ENCODE data around the gene PHLDB2.

DNA sequence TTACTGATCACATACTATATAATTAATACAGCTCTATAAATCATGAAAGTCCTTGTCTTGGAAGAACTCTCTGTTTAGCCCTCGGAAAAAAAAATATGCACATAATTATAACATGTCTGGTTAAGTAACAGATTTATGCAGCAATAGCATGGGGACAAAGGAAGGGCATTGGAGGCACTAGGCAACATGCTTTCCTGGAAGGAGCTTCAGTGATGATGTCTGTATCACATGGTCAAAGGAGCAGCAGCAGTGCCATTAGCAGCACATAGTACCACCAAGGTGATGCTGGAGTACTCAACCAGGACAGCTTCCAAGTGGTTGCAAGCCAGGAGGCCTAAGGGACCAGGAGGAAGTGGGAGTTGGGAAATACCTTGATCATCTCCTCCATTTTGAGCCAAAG, 36.3 kb upstream of the PHLDB2 start:
- TF ChIP-seq, protein P1, sequence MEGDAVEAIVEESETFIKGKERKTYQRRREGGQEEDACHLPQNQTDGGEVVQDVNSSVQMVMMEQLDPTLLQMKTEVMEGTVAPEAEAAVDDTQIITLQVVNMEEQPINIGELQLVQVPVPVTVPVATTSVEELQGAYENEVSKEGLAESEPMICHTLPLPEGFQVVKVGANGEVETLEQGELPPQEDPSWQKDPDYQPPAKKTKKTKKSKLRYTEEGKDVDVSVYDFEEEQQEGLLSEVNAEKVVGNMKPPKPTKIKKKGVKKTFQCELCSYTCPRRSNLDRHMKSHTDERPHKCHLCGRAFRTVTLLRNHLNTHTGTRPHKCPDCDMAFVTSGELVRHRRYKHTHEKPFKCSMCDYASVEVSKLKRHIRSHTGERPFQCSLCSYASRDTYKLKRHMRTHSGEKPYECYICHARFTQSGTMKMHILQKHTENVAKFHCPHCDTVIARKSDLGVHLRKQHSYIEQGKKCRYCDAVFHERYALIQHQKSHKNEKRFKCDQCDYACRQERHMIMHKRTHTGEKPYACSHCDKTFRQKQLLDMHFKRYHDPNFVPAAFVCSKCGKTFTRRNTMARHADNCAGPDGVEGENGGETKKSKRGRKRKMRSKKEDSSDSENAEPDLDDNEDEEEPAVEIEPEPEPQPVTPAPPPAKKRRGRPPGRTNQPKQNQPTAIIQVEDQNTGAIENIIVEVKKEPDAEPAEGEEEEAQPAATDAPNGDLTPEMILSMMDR (IDR thresholded peaks at IDR 0.05), result no peak
- TF ChIP-seq POLR2A (IDR thresholded peaks at IDR 0.05), result no peak

Measured in body of pancreas (tissue), 4 donors.